WTC11 (cell line): ENCODE data around the gene CCDC8. TPM values are rescaled to one million over a fixed set of nuclear protein-coding genes. Genes with fewer than 3 reads are reported as not detected.

Experiments
- ATAC-seq: fragments of 200-7000 bp; cut with Tn5 transposase; 2 replicates; pipeline ENCODE4 v1.10.0; 2021; ENCODE audit warnings: mild to moderate bottlenecking, moderate library complexity
- CTCF ChIA-PET: fragments of 300-600 bp; sonication (Branson Sonifier 250); formaldehyde crosslinking; loops from one replicate; lab custom pipeline; 2021; ENCODE audit warnings: antibody characterized with exemption; lab: Charles Lee
- POLR2A ChIA-PET: fragments of 350-600 bp; sonication (Branson Sonifier 250); formaldehyde crosslinking; loops from one replicate; lab custom pipeline; 2021; ENCODE audit warnings: antibody characterized with exemption; lab: Charles Lee
- DNase-seq: peaks from one replicate; pipeline ENCODE4 v3.0.0; 2021; ENCODE audit warnings: low spot score
- H3K27ac Mint-ChIP-seq: 2 replicates; pipeline ENCODE4 v1.8.0; 2021; ENCODE audit warnings: mixed read lengths
- H3K27me3 Mint-ChIP-seq: 2 replicates; pipeline ENCODE4 v1.8.0; 2021; ENCODE audit warnings: low read depth, mild to moderate bottlenecking, moderate library complexity, mixed read lengths
- H3K36me3 Mint-ChIP-seq: 2 replicates; pipeline ENCODE4 v1.8.0; 2021; ENCODE audit warnings: mixed read lengths
- H3K4me1 Mint-ChIP-seq: 2 replicates; pipeline ENCODE4 v1.8.0; 2022; ENCODE audit warnings: mixed read lengths
- H3K4me3 Mint-ChIP-seq: 2 replicates; pipeline ENCODE4 v1.8.0; 2021; ENCODE audit warnings: mild to moderate bottlenecking, moderate library complexity, mixed read lengths
- H3K9me3 Mint-ChIP-seq: 2 replicates; pipeline ENCODE4 v1.8.0; 2021; ENCODE audit warnings: mixed read lengths
- ELF4 ChIP-seq: sonication (generic); formaldehyde crosslinking; IDR thresholded peaks from 2 replicates; pipeline ENCODE4 v1.8.1; 2022; ENCODE audit warnings: low read depth, mild to moderate bottlenecking, moderate library complexity, missing genetic modification reagents
- ERG ChIP-seq: fragments of 250-450 bp; sonication (Bioruptor Pico); IDR thresholded peaks from 2 replicates; pipeline ENCODE4 v1.8.0; 2021; ENCODE audit warnings: mild to moderate bottlenecking
- FOXJ3 ChIP-seq: sonication (generic); formaldehyde crosslinking; IDR thresholded peaks from 2 replicates; pipeline ENCODE4 v1.9.0; 2021; ENCODE audit warnings: missing genetic modification reagents, mild to moderate bottlenecking, borderline replicate concordance
- FOXK1 ChIP-seq: sonication (generic); formaldehyde crosslinking; IDR thresholded peaks from 2 replicates; pipeline ENCODE4 v1.8.0; 2022; ENCODE audit warnings: mild to moderate bottlenecking, moderate library complexity, missing genetic modification reagents
- IRF2 ChIP-seq: sonication (generic); formaldehyde crosslinking; IDR thresholded peaks from 2 replicates; pipeline ENCODE4 v1.8.0; 2022; ENCODE audit warnings: low read depth, missing genetic modification reagents, borderline replicate concordance
- NR1H2 ChIP-seq: sonication (generic); formaldehyde crosslinking; IDR thresholded peaks from 2 replicates; pipeline ENCODE4 v1.9.0; 2021; ENCODE audit warnings: mild to moderate bottlenecking, moderate library complexity, missing genetic modification reagents
- NR3C1 ChIP-seq: sonication (generic); formaldehyde crosslinking; conservative IDR thresholded peaks from 2 replicates; pipeline ENCODE4 v1.8.1; 2023; ENCODE audit warnings: low read depth, mild to moderate bottlenecking, missing genetic modification reagents
- RORB ChIP-seq: fragments of 250-450 bp; sonication (Bioruptor Pico); IDR thresholded peaks from 2 replicates; pipeline ENCODE4 v1.9.0; 2021; ENCODE audit warnings: mild to moderate bottlenecking
- ZNF232 ChIP-seq: sonication (generic); formaldehyde crosslinking; IDR thresholded peaks from 2 replicates; pipeline ENCODE4 v1.8.0; 2022; ENCODE audit warnings: mild to moderate bottlenecking, missing genetic modification reagents
- ZNF671 ChIP-seq: fragments of 250-450 bp; sonication (Bioruptor Pico); IDR thresholded peaks from 2 replicates; pipeline ENCODE4 v1.8.0; 2021; ENCODE audit warnings: mild to moderate bottlenecking
- total RNA-seq: library from RNA; stranded (reverse); gene quantifications from 3 replicates; pipeline ENCODE4 v1.2.3, GENCODE V29; 2021
- TF ChIP-seq, protein P1 (sequence below): fragments of 250-450 bp; sonication (Bioruptor Pico); IDR thresholded peaks from 2 replicates; pipeline ENCODE4 v1.9.0; 2021; ENCODE audit warnings: mild to moderate bottlenecking
- TF ChIP-seq, protein P2 (sequence below): sonication (generic); formaldehyde crosslinking; IDR thresholded peaks from 2 replicates; pipeline ENCODE4 v1.8.1; 2023; ENCODE audit warnings: mild to moderate bottlenecking, missing genetic modification reagents, borderline replicate concordance
- TF ChIP-seq, protein P3 (sequence below): fragments of 250-450 bp; sonication (Bioruptor Pico); IDR thresholded peaks from 2 replicates; pipeline ENCODE4 v1.9.0; 2021; ENCODE audit warnings: mild to moderate bottlenecking
- TF ChIP-seq, protein P4 (sequence below): sonication (generic); formaldehyde crosslinking; IDR thresholded peaks from 2 replicates; pipeline ENCODE4 v1.8.0; 2022; ENCODE audit warnings: mild to moderate bottlenecking, missing genetic modification reagents

The CCDC8 gene
- total RNA-seq, 1 experiment from 2014 or later = 25.7 TPM

DNA sequence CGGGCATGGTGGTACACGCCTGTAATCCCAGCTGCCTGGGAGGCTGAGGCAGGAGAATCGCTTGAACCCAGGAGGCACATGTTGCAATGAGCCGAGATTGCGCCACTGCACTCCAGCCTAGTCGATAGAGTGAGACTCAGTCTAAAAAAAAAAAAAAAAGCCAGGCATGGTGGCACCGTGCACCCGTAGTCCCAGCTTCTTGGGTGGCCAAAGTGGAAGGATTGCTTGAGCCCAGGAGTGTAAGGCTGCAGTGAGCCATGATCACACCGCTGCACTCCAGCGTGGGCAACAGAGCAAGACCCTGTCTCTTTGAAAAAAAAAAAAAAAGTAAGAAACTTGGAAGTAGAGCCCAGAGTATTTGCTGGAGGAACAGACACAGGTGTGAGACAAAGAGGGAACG is 27.7 kb downstream of the CCDC8 start (continued):
- TF ChIP-seq, protein P1, sequence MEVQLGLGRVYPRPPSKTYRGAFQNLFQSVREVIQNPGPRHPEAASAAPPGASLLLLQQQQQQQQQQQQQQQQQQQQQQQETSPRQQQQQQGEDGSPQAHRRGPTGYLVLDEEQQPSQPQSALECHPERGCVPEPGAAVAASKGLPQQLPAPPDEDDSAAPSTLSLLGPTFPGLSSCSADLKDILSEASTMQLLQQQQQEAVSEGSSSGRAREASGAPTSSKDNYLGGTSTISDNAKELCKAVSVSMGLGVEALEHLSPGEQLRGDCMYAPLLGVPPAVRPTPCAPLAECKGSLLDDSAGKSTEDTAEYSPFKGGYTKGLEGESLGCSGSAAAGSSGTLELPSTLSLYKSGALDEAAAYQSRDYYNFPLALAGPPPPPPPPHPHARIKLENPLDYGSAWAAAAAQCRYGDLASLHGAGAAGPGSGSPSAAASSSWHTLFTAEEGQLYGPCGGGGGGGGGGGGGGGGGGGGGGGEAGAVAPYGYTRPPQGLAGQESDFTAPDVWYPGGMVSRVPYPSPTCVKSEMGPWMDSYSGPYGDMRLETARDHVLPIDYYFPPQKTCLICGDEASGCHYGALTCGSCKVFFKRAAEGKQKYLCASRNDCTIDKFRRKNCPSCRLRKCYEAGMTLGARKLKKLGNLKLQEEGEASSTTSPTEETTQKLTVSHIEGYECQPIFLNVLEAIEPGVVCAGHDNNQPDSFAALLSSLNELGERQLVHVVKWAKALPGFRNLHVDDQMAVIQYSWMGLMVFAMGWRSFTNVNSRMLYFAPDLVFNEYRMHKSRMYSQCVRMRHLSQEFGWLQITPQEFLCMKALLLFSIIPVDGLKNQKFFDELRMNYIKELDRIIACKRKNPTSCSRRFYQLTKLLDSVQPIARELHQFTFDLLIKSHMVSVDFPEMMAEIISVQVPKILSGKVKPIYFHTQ = no peak
- TF ChIP-seq NR1H2 (CRISPR knock-in tag) = no peak
- TF ChIP-seq, protein P2, sequence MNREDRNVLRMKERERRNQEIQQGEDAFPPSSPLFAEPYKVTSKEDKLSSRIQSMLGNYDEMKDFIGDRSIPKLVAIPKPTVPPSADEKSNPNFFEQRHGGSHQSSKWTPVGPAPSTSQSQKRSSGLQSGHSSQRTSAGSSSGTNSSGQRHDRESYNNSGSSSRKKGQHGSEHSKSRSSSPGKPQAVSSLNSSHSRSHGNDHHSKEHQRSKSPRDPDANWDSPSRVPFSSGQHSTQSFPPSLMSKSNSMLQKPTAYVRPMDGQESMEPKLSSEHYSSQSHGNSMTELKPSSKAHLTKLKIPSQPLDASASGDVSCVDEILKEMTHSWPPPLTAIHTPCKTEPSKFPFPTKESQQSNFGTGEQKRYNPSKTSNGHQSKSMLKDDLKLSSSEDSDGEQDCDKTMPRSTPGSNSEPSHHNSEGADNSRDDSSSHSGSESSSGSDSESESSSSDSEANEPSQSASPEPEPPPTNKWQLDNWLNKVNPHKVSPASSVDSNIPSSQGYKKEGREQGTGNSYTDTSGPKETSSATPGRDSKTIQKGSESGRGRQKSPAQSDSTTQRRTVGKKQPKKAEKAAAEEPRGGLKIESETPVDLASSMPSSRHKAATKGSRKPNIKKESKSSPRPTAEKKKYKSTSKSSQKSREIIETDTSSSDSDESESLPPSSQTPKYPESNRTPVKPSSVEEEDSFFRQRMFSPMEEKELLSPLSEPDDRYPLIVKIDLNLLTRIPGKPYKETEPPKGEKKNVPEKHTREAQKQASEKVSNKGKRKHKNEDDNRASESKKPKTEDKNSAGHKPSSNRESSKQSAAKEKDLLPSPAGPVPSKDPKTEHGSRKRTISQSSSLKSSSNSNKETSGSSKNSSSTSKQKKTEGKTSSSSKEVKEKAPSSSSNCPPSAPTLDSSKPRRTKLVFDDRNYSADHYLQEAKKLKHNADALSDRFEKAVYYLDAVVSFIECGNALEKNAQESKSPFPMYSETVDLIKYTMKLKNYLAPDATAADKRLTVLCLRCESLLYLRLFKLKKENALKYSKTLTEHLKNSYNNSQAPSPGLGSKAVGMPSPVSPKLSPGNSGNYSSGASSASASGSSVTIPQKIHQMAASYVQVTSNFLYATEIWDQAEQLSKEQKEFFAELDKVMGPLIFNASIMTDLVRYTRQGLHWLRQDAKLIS (CRISPR knock-in tag) = no peak
- no peak for TF ChIP-seq ZNF671
- TF ChIP-seq FOXJ3 = no peak
- TF ChIP-seq, protein P3, sequence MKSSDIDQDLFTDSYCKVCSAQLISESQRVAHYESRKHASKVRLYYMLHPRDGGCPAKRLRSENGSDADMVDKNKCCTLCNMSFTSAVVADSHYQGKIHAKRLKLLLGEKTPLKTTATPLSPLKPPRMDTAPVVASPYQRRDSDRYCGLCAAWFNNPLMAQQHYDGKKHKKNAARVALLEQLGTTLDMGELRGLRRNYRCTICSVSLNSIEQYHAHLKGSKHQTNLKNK = no peak
- no peak for TF ChIP-seq NR3C1
- TF ChIP-seq RORB (CRISPR knock-in tag) = no peak
- TF ChIP-seq ZNF232 (CRISPR knock-in tag) = no peak
- no peak for TF ChIP-seq ELF4
- no peak for TF ChIP-seq ERG
- TF ChIP-seq IRF2 (CRISPR knock-in tag) = no peak

GRCh38 chr19:46384396-46384795 is 29.0 kb downstream of the CCDC8 start:
- DNase-seq (no peak), ATAC-seq (no peak)
- Mint-ChIP-seq H3K9me3 (no peaks in the 10 kb centered on the region), H3K4me1 (no peaks in the 10 kb centered on the region), H3K4me3 (no peak overlapping the region), H3K27ac (no peak overlapping the region), H3K36me3 (peaks cover 66% of the 10 kb centered on the region), H3K27me3 (no peaks in the 10 kb centered on the region)
- ChIA-PET CTCF (interaction anchor here (1.5 kb wide), 1 partner anchor 12 kb away, joined by 6 read pairs; no protein-coding TSS in a partner anchor), POLR2A (interaction anchor here (0.7 kb wide), 1 partner anchor 10 kb away, joined by 6 read pairs; no protein-coding TSS in a partner anchor)
- TF ChIP-seq, protein P2 (CRISPR knock-in tag) = no peak
- TF ChIP-seq, protein P4, sequence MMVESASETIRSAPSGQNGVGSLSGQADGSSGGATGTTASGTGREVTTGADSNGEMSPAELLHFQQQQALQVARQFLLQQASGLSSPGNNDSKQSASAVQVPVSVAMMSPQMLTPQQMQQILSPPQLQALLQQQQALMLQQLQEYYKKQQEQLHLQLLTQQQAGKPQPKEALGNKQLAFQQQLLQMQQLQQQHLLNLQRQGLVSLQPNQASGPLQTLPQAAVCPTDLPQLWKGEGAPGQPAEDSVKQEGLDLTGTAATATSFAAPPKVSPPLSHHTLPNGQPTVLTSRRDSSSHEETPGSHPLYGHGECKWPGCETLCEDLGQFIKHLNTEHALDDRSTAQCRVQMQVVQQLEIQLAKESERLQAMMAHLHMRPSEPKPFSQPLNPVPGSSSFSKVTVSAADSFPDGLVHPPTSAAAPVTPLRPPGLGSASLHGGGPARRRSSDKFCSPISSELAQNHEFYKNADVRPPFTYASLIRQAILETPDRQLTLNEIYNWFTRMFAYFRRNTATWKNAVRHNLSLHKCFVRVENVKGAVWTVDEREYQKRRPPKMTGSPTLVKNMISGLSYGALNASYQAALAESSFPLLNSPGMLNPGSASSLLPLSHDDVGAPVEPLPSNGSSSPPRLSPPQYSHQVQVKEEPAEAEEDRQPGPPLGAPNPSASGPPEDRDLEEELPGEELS = no peak
- no peak for TF ChIP-seq FOXK1 (CRISPR knock-in tag)
